Right cardiac atrium (tissue), 5 donors: ENCODE data around the gene LDLRAD2. TPM values are rescaled to one million over a fixed set of nuclear protein-coding genes. Genes with fewer than 3 reads are reported as not detected.

Experiments
- ATAC-seq, 2 donors: fragments of 200-7000 bp; cut with Tn5 transposase; one replicate each; pipeline versions ENCODE4 v1.8.0 to v1.9.1; 2020; ENCODE audit warnings: moderate library complexity in 2 of 2, mild to moderate bottlenecking in 1 of 2
- DNase-seq, 3 donors: peaks; one replicate each; pipeline ENCODE4 v3.0.0-alpha.2; 2020
- H3K27ac ChIP-seq: one replicate; pipeline ENCODE4 v1.5.1; 2013; ENCODE audit warnings: mild to moderate bottlenecking, low read length, control low read depth, moderate library complexity
- H3K27me3 ChIP-seq: one replicate; pipeline ENCODE4 v1.6.1; 2013; ENCODE audit not compliant: control insufficient read depth, insufficient read depth
- H3K4me1 ChIP-seq: one replicate; pipeline ENCODE4 v1.6.1; 2013; ENCODE audit warnings: low read length; ENCODE audit not compliant: control insufficient read depth, insufficient read depth
- H3K4me3 ChIP-seq: one replicate; pipeline ENCODE4 v1.5.1; 2013; ENCODE audit warnings: low read length, control low read depth
- H3K9me3 ChIP-seq: one replicate; pipeline ENCODE4 v1.6.1; 2013; ENCODE audit warnings: low read length; ENCODE audit not compliant: control insufficient read depth
- WGBS: extraction: QIAGEN DNeasy Blood & Tissue Kit; methylation state at CpG from one replicate; pipeline ENCODE4 v1.1.7; 2013; 5-methylcytosine and 5-hydroxymethylcytosine counted together
- intact Hi-C, 4 donors: fragments of 100-400 bp; cut with DNase I; formaldehyde crosslinking; loops; one replicate each; pipeline versions ENCODE4 v1.11.0 to v1.14.0; 2022 to 2023
- polyA plus RNA-seq: library from polyadenylated mRNA; stranded (reverse); fragments of 200-250 nt; gene quantifications from one replicate; pipeline ENCODE4 v1.2.3, GENCODE V29; 2013
- total RNA-seq, 4 donors: library from RNA; stranded (reverse); fragmentation: NEBNext Ultra II Directional; extraction: Animal tissue kit (Norgen Biotek cat#: 25700); gene quantifications; one replicate each; pipeline ENCODE4 v1.2.1, GENCODE V29; 2021
- donor health status: healthy with polysubstance abuse.
- donor health status: DM: no; HTN: yes; CAD: no.
- donor health status: DM: no; HTN: no; CAD: no.
- donor health status: DM: no; HTN: yes; CAD: no; lungs with severe emphysema.
- donor health status: DM: yes; HTN: yes; CAD: no.

Gene LDLRAD2
- total and polyA plus RNA-seq, 5 donors = 0.06 to 4.7 (median 0.23) TPM; not detected in 2

DNA sequence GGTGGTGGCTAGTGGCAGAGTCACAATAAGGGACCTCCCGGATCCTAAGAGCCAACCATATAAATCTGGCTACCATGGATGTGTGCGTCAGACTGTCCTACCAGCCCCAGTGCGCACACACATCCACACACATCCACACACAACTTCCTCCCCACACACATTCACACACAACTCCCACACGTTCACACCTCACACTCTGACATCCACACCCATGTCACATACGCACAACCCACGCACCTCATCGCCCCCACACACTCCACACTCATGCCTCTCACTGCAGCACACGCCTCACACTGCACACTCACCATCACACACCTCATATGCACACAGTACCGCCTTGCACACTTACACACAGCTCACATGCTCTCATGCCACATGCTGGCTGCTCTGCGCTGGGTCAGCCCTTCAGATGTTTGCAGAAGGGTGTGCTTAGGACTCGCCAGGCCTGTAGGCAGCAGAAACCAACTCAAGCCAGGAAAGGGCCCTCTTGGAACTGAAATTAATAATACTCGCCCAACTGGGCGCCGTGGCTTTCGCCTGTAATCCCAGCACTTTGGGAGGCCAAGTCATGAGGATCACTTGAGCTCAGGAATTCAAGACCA lies 3.0 kb downstream of the LDLRAD2 start:
- Histone ChIP-seq H3K27ac (no peak overlapping the region), H3K4me1 (no peaks in the 10 kb centered on the region), H3K9me3 (no peaks in the 10 kb centered on the region), H3K27me3 (no peaks in the 10 kb centered on the region), H3K4me3 (no peak overlapping the region)
- WGBS = 94% methylated on average over 15 of the region's 15 CpGs
- ATAC-seq = peak; percentile 1 to 10
- no peak for DNase-seq
- intact Hi-C loops = no loop called here

- Histone ChIP-seq H3K27me3 (no peaks in the 10 kb centered on the region), H3K4me3 (no peak overlapping the region), H3K9me3 (no peaks in the 10 kb centered on the region), H3K4me1 (no peaks in the 10 kb centered on the region), H3K27ac (no peak overlapping the region)
- intact Hi-C loops = no loop called here
- ATAC-seq (peak; percentile 38 to 40), DNase-seq (peak in 2 of 3 donors; percentile 53 to 66)
- WGBS = 57% methylated on average over 12 of the region's 12 CpGs
Measured at GRCh38 chr1:21815724-21816321, 3.8 kb downstream of the LDLRAD2 start.

- H3K4me3 ChIP-seq = no peak overlapping the region
- H3K27me3 ChIP-seq = no peaks in the 10 kb centered on the region
- DNase-seq (no peak), ATAC-seq (no peak)
- WGBS = 80% methylated on average over 8 of the region's 8 CpGs
- intact Hi-C loops = no loop called here
- H3K9me3 ChIP-seq = no peaks in the 10 kb centered on the region
- no peaks in the 10 kb centered on the region for H3K4me1 ChIP-seq
- H3K27ac ChIP-seq = no peak overlapping the region
Measured at GRCh38 chr1:21816602-21817302, 4.7 kb downstream of the LDLRAD2 start.

DNA sequence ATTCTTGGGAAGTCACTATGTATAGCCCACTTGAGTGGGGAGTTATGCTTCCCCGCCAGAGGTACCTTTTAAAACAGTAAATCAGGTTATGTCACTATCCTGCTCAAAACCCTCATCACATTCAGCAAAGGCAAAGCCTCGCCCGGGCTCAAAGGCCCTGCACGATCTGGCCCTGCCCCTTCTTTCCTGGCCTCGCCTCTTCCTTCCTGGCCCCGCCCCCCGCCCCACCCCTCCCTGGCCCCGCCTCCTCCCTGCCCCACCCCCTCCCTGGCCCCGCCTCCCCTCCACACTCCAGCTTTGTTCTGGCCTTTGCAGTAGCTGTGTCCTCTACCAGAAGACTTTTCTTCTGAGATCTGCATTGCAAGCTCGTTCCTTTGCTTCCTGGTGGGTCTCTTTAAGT lies 6.6 kb downstream of the LDLRAD2 start:
- WGBS = 28% methylated on average over 10 of the region's 10 CpGs
- peak; percentile 23 to 30 for ATAC-seq
- Histone ChIP-seq H3K4me3 (no peak overlapping the region), H3K27ac (no peak overlapping the region), H3K27me3 (no peaks in the 10 kb centered on the region), H3K4me1 (no peaks in the 10 kb centered on the region), H3K9me3 (no peaks in the 10 kb centered on the region)
- peak; percentile 59 to 74 (median 70) for DNase-seq
- intact Hi-C loops = no loop called here

DNA sequence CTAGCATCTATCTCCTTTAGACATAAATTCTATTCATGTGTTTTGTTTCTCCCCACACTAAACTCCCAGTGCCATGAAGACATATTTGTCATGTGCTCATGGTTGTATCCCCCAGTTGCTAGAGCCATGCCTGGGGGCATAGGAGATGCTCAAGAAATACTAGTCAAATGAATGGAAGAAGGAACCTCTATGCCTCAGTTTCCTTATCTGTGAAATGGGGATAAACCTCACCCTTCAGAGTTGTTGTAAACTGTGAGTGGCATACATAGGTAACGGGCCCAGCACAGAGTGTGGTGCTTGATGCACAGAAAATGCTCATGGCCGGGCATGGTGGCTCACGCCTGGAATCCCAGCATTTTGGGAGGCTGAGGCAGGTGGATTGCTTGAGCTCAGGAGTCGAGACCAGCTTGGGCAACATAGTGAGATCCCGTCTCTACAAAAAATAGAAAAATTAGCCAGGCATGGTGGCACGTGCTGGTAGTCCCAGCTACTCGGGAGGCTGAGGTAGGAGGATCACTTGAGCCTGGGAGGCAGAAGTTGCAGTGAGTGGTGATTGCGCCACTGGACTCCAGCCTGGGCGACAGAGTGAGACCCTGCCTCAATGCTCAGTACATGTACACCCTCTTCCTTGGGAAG lies 8.7 kb downstream of the LDLRAD2 start:
- H3K4me3 ChIP-seq = no peak overlapping the region
- 97% methylated on average over 9 of the region's 9 CpGs for WGBS
- no peaks in the 10 kb centered on the region for H3K27me3 ChIP-seq
- no peak for ATAC-seq
- H3K27ac ChIP-seq = no peak overlapping the region
- no peak for DNase-seq
- H3K9me3 ChIP-seq = no peaks in the 10 kb centered on the region
- no peaks in the 10 kb centered on the region for H3K4me1 ChIP-seq
- intact Hi-C loops = no loop called here

DNA sequence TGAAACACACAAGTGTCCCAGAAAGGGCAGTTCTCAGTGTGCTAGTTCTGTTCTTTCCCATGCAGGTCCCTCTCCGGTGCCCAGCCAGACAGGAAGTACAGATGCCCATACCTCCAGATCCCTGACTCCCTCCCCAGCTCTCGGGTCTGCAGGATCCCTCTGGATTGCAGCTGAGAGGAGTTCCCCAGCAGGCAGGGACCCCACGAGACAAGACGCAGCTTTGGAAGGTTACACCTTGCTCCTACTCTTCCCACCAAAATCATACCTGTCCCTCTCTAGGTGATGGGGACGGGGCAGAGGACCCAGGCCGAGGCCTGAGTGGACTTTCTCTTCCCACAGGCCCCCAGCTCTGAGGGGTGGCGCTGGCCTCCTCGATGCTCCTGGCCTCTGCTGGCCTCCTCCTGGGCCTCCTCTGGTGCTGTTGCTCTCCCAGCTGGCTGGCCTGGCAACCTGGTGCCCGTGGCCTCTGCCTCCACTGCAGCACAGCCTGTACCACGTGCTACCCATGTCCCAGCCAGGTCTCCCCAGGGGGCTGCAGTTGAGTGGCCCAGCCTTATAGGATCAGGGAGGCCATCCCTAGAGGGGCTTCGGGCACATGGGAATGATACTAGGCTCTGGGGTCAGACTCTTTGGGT lies 9.4 kb downstream of the LDLRAD2 start:
- no peaks in the 10 kb centered on the region for H3K4me1 ChIP-seq

DNA sequence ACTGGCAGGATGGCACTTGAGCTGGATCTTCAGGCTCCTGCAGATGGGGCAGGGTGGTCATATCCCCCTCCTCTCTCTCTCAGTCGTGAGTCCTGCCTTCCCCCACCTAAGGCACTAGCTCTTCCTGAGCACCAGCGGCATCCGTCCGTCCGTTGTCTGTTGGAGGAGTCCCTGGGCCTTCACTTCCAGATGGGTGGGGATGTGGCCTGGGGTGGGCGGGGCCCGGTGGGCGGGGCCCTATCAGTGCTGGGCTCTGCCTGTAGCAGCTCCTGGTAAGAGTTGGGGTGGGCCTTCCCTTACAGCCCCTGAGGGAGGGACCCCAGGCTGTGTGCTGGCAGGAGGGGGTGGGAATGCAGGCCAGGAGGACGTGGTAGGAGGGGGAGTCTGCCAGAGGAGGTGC lies 10.3 kb downstream of the LDLRAD2 start:
- DNase-seq (peak in 1 of 3 donors; percentile 72), ATAC-seq (peak; percentile 22 to 49)
- Histone ChIP-seq H3K27ac (no peak overlapping the region), H3K4me3 (no peak overlapping the region), H3K4me1 (no peaks in the 10 kb centered on the region), H3K27me3 (no peaks in the 10 kb centered on the region), H3K9me3 (no peaks in the 10 kb centered on the region)
- intact Hi-C loops = no loop called here
- WGBS = 40% methylated on average over 9 of the region's 9 CpGs

More for the DNA sequence above, 9.4 kb downstream of the LDLRAD2 start:
- WGBS = 94% methylated on average over 11 of the region's 11 CpGs
- intact Hi-C loops = no loop called here
- Histone ChIP-seq H3K27ac (no peak overlapping the region), H3K4me3 (no peak overlapping the region), H3K27me3 (no peaks in the 10 kb centered on the region), H3K9me3 (no peaks in the 10 kb centered on the region)
- ATAC-seq (peak; percentile 0 to 8), DNase-seq (no peak)

- peak in 1 of 2 donors; percentile 10 for ATAC-seq
- Histone ChIP-seq H3K4me1 (no peaks in the 10 kb centered on the region), H3K4me3 (no peak overlapping the region), H3K9me3 (no peaks in the 10 kb centered on the region), H3K27me3 (no peaks in the 10 kb centered on the region), H3K27ac (no peak overlapping the region)
- DNase-seq = peak in 1 of 3 donors; percentile 51
- intact Hi-C loops = no loop called here
- 84% methylated on average over 44 of the region's 44 CpGs for WGBS
Measured at GRCh38 chr1:21823206-21823979, 11.3 kb downstream of the LDLRAD2 start.

GRCh38 chr1:21823980-21824702 lies 12.1 kb downstream of the LDLRAD2 start:
- Histone ChIP-seq H3K27ac (no peak overlapping the region), H3K4me3 (no peak overlapping the region), H3K9me3 (no peaks in the 10 kb centered on the region), H3K4me1 (no peaks in the 10 kb centered on the region), H3K27me3 (no peaks in the 10 kb centered on the region)
- ATAC-seq = no peak
- DNase-seq = peak in 1 of 3 donors; percentile 50
- intact Hi-C loops = no loop called here
- 83% methylated on average over 22 of the region's 22 CpGs for WGBS

DNA sequence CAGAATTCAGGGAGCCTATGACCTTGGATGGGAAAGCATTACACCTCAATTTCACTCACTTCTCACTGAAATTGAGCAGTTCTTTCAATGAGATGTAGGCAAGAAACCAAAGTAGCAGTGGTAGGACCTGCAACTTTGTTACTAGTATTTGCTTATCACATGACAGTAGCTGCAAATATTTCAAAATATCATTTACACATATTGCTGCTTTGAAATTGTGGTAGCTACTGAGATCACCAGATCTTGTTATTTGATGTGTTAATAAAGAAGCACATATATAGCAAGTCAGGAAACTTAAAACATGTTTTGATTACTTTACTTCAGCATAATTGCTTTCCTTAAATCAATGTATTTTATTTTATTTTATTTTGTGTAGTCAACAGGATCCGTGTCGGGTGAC lies 12.9 kb downstream of the LDLRAD2 start:
- H3K27ac ChIP-seq = no peak overlapping the region

More for the DNA sequence above, 12.9 kb downstream of the LDLRAD2 start:
- no peaks in the 10 kb centered on the region for H3K27me3 ChIP-seq
- intact Hi-C loops = no loop called here
- ATAC-seq (no peak), DNase-seq (no peak)
- WGBS = 88% methylated on average over 2 of the region's 2 CpGs
- no peaks in the 10 kb centered on the region for H3K9me3 ChIP-seq
- no peaks in the 10 kb centered on the region for H3K4me1 ChIP-seq
- H3K4me3 ChIP-seq = no peak overlapping the region
